ENCODE measurements around the gene TAF10. TPM values are rescaled to one million over a fixed set of nuclear protein-coding genes. Genes with fewer than 3 reads are reported as not detected.
A peak's percentile ranks its signal among the peaks of the same experiment; 100 is the strongest.

TAF10 gene
- total RNA-seq, 3 donors from 2014 or later, result 84.0 to 135 (median 115) TPM

GRCh38 chr11:6640036-6640984, 28.3 kb upstream of the TAF10 start:
- Histone ChIP-seq H3K9me3 (no peaks in the 10 kb centered on the region), H3K4me1 (ENCODE audit: low read depth) (peaks cover 8% of the 10 kb centered on the region), H3K36me3 (ENCODE audit: low read depth) (no peaks in the 10 kb centered on the region), H3K4me3 (no peak overlapping the region)
- ATAC-seq (no peak), DNase-seq (no peak)
- intact Hi-C loops (cut with DNase I, micrococcal nuclease), result no loop called here
- TF ChIP-seq, protein P1, sequence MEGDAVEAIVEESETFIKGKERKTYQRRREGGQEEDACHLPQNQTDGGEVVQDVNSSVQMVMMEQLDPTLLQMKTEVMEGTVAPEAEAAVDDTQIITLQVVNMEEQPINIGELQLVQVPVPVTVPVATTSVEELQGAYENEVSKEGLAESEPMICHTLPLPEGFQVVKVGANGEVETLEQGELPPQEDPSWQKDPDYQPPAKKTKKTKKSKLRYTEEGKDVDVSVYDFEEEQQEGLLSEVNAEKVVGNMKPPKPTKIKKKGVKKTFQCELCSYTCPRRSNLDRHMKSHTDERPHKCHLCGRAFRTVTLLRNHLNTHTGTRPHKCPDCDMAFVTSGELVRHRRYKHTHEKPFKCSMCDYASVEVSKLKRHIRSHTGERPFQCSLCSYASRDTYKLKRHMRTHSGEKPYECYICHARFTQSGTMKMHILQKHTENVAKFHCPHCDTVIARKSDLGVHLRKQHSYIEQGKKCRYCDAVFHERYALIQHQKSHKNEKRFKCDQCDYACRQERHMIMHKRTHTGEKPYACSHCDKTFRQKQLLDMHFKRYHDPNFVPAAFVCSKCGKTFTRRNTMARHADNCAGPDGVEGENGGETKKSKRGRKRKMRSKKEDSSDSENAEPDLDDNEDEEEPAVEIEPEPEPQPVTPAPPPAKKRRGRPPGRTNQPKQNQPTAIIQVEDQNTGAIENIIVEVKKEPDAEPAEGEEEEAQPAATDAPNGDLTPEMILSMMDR (IDR thresholded peaks at IDR 0.05), result no peak

DNA sequence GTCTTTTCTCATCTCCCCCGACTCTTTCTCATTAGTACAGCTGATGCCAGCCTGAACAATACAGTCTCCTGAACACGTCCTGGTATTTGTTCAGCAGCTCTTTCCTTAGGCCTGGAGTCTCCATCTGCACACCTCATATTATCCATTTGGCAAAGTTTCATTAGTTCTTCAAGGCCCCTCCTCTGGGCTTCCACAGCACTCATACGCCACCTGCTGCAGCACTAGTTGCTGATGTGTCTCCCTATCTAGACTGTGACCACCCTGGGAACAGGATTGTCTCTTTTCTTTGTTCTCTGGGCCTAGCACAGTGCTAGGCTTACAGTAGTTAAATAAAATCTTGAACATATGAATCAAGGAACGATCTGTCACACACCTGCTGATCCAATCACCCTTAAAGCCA, 26.4 kb upstream of the TAF10 start:
- Histone ChIP-seq H3K36me3 (ENCODE audit: low read depth) (no peaks in the 10 kb centered on the region), H3K4me1 (ENCODE audit: low read depth) (peaks cover 10% of the 10 kb centered on the region), H3K4me3 (no peak overlapping the region), H3K9me3 (no peaks in the 10 kb centered on the region)
- TF ChIP-seq, protein P1 (IDR thresholded peaks at IDR 0.05), result no peak
- intact Hi-C loops (cut with DNase I, micrococcal nuclease), result no loop called here
- DNase-seq (no peak), ATAC-seq (no peak)

DNA sequence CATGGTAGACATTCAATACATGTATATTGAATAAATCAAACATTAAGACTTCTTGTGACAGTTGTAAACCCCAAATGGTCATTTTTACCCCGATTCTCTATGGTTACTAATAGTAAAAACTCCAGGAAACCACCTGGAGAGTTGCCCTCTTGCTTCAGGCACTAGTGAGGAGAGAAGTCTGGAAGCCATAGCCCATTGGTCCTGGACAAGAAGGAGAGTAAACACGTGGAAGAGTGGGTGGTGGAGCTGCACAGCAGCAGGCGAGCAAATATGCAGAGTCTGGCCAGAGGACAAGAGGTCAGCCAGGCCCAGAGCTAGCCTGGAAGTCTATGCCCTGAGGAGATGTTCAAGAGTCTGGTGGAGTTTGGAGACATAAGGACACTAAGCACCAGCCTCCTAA, 25.9 kb upstream of the TAF10 start:
- DNase-seq, result peak in 1 of 3 donors; percentile 20
- H3K4me3 ChIP-seq, result no peak overlapping the region
- no peaks in the 10 kb centered on the region for H3K36me3 ChIP-seq (ENCODE audit: low read depth)
- peaks cover 10% of the 10 kb centered on the region for H3K4me1 ChIP-seq (ENCODE audit: low read depth)
- TF ChIP-seq, protein P1 (IDR thresholded peaks at IDR 0.05), result no peak
- no peaks in the 10 kb centered on the region for H3K9me3 ChIP-seq
- ATAC-seq, result peak; percentile 7
- intact Hi-C loops (cut with DNase I, micrococcal nuclease), result no loop called here

DNA sequence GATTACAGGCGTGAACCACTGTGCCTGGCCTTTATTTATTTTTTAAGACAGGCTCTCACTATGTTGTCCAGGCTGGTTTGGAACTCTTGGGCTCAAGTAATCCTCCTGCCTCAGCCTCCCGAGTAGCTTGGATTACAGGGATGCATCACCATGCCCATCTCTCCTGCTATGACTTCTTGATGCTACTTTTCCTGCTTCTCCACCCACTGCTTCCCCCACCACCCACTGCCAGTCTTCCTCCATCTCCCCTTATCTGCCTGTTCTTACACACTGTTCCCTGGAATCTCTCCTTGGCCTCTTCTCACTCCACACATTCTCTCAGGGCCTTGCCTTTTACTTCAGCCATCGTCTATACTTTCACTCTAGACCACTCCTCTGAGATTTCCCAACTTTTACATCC, 24.5 kb upstream of the TAF10 start:
- no peak for ATAC-seq
- TF ChIP-seq, protein P1 (IDR thresholded peaks at IDR 0.05), result no peak
- intact Hi-C loops (cut with DNase I, micrococcal nuclease), result no loop called here
- no peak overlapping the region for H3K4me3 ChIP-seq
- no peak for DNase-seq
- peaks cover 10% of the 10 kb centered on the region for H3K4me1 ChIP-seq (ENCODE audit: low read depth)
- H3K9me3 ChIP-seq, result no peaks in the 10 kb centered on the region
- no peaks in the 10 kb centered on the region for H3K36me3 ChIP-seq (ENCODE audit: low read depth)

GRCh38 chr11:6635082-6635932, 23.3 kb upstream of the TAF10 start:
- Histone ChIP-seq H3K9me3 (no peaks in the 10 kb centered on the region), H3K4me3 (no peak overlapping the region), H3K36me3 (ENCODE audit: low read depth) (no peaks in the 10 kb centered on the region), H3K4me1 (ENCODE audit: low read depth) (peaks cover 13% of the 10 kb centered on the region)
- ATAC-seq, result peak; percentile 87
- TF ChIP-seq, protein P1 (IDR thresholded peaks at IDR 0.05), result no peak
- DNase-seq, result peak; percentile 58 to 69 (median 68)
- intact Hi-C loops (cut with DNase I, micrococcal nuclease), result no loop called here

Data from mucosa of descending colon (tissue), 3 donors.